Measurements from ENCODE around the gene HGFAC. TPM values are rescaled to one million over a fixed set of nuclear protein-coding genes. Genes with fewer than 3 reads are reported as not detected.

HGFAC gene
- total and polyA plus RNA-seq, 4 experiments from 2014 or later = 0.17 TPM; not detected in 3

- Histone ChIP-seq H3K27ac (ENCODE audit: low read depth, low read length) (no peak overlapping the region), H3K9me3 (ENCODE audit: control insufficient read depth in 1 of 2, low read length in 2 of 2) (no peaks in the 10 kb centered on the region), H3K36me3 (ENCODE audit: insufficient read depth, low read length) (no peaks in the 10 kb centered on the region), H3K4me1 (ENCODE audit: insufficient read depth, low read length) (no peaks in the 10 kb centered on the region), H3K4me3 (ENCODE audit: low read length in 2 of 2) (no peak overlapping the region), H3K27me3 (ENCODE audit: insufficient read depth, low read length) (no peaks in the 10 kb centered on the region)
- ChIA-PET CTCF (ENCODE audit: partially characterized antibody) (no interaction called here), POLR2A (ENCODE audit: partially characterized antibody) (no interaction called here)
- H3K4me3 Mint-ChIP-seq = no peak overlapping the region
- H3K9me3 Mint-ChIP-seq = no peaks in the 10 kb centered on the region
- peak overlapping the region in 1 of 7 donors; percentile 21 for H3K27ac Mint-ChIP-seq
- intact Hi-C loops (cut with micrococcal nuclease) = no loop called here
- no peaks in the 10 kb centered on the region for H3K4me1 Mint-ChIP-seq
- peak in 1 of 5 donors; percentile 16 for DNase-seq
- H3K27me3 Mint-ChIP-seq = peaks cover 5 to 6% of the 10 kb centered on the region in 2 donors
- H3K36me3 Mint-ChIP-seq = no peaks in the 10 kb centered on the region
Measured at GRCh38 chr4:3497095-3497494, 55.3 kb downstream of the HGFAC start.

- Histone ChIP-seq H3K4me3 (ENCODE audit: low read length in 2 of 2) (no peak overlapping the region), H3K27me3 (ENCODE audit: insufficient read depth, low read length) (no peaks in the 10 kb centered on the region), H3K9me3 (ENCODE audit: control insufficient read depth in 1 of 2, low read length in 2 of 2) (no peaks in the 10 kb centered on the region), H3K27ac (ENCODE audit: low read depth, low read length) (no peak overlapping the region), H3K4me1 (ENCODE audit: insufficient read depth, low read length) (no peaks in the 10 kb centered on the region), H3K36me3 (ENCODE audit: insufficient read depth, low read length) (no peaks in the 10 kb centered on the region)
- Mint-ChIP-seq H3K4me3 (no peak overlapping the region), H3K36me3 (no peaks in the 10 kb centered on the region), H3K4me1 (no peaks in the 10 kb centered on the region), H3K9me3 (no peaks in the 10 kb centered on the region), H3K27me3 (peaks cover 2 to 3% of the 10 kb centered on the region in 2 donors), H3K27ac (peak overlapping the region in 1 of 7 donors; percentile 21)
- ChIA-PET CTCF (ENCODE audit: partially characterized antibody) (no interaction called here), POLR2A (ENCODE audit: partially characterized antibody) (no interaction called here)
- DNase-seq = peak in 1 of 5 donors; percentile 37
- intact Hi-C loops (cut with micrococcal nuclease) = no loop called here
Measured at GRCh38 chr4:3497523-3498389, 56.0 kb downstream of the HGFAC start.

GRCh38 chr4:3498407-3498806 is 56.6 kb downstream of the HGFAC start:
- CTCF ChIA-PET (ENCODE audit: partially characterized antibody) = no interaction called here
- H3K9me3 Mint-ChIP-seq = no peaks in the 10 kb centered on the region
- Histone ChIP-seq H3K27me3 (ENCODE audit: insufficient read depth, low read length) (no peaks in the 10 kb centered on the region), H3K9me3 (ENCODE audit: control insufficient read depth in 1 of 2, low read length in 2 of 2) (no peaks in the 10 kb centered on the region), H3K4me1 (ENCODE audit: insufficient read depth, low read length) (no peaks in the 10 kb centered on the region), H3K36me3 (ENCODE audit: insufficient read depth, low read length) (no peaks in the 10 kb centered on the region), H3K27ac (ENCODE audit: low read depth, low read length) (no peak overlapping the region), H3K4me3 (ENCODE audit: low read length in 2 of 2) (no peak overlapping the region)
- H3K4me1 Mint-ChIP-seq = peaks cover 2 to 3% (median 2%) of the 10 kb centered on the region in 4 donors
- H3K36me3 Mint-ChIP-seq = peaks cover 2 to 5% of the 10 kb centered on the region in 2 donors
- DNase-seq = no peak
- peaks cover 2 to 3% of the 10 kb centered on the region in 2 donors for H3K27me3 Mint-ChIP-seq
- no peak overlapping the region for H3K27ac Mint-ChIP-seq
- intact Hi-C loops (cut with micrococcal nuclease) = no loop called here
- no peak overlapping the region for H3K4me3 Mint-ChIP-seq
- POLR2A ChIA-PET (ENCODE audit: partially characterized antibody) = no interaction called here

Other genes starting within 250 kb of the HGFAC start
- 1 to 10 TPM; 2.0 to 2.2 TPM for gene MSANTD1, start 192.8 kb upstream of the HGFAC start, total RNA-seq
- gene MSANTD1, start 192.8 kb upstream of the HGFAC start, polyA plus RNA-seq = under 1 TPM in 1 of 2 donors, not detected in 1; 0.08 TPM
- 10 to 100 TPM in 1 of 2 experiments, 1 to 10 TPM in 1; 9.7 to 10.6 TPM for gene RGS12, start 148.9 kb upstream of the HGFAC start, total RNA-seq
- 1 to 10 TPM in 1 of 2 donors, under 1 TPM in 1; 0.93 to 2.3 TPM for gene RGS12, start 148.9 kb upstream of the HGFAC start, polyA plus RNA-seq
- gene DOK7, start 21.3 kb downstream of the HGFAC start, total RNA-seq = not detected
- under 1 TPM in 1 of 2 donors, not detected in 1; 0.10 TPM for gene DOK7, start 21.3 kb downstream of the HGFAC start, polyA plus RNA-seq
- 10 to 100 TPM; 84.7 to 87.1 TPM for gene LRPAP1, start 90.5 kb downstream of the HGFAC start, total RNA-seq
- 100 to 1,000 TPM in 1 of 2 donors, 10 to 100 TPM in 1; 95.1 to 122 TPM for gene LRPAP1, start 90.5 kb downstream of the HGFAC start, polyA plus RNA-seq

Data from CD4-positive, alpha-beta memory T cell (primary cell).